Gastrocnemius medialis (tissue), 4 donors: ENCODE data around the gene MINDY1.

Experiments
- CTCF ChIP-seq, 5 experiments: fragments of 450-650 bp in 3 of 5; fragments of 200-600 bp in 2 of 5; sonication (generic) in 2 of 5; IDR thresholded peaks in 4 of 5; conservative IDR thresholded peaks in 1 of 5; 1 replicate in 4 of 5; 2 replicates in 1 of 5; pipeline ENCODE4 v1.5.1; 2016 to 2019; ENCODE audit warnings: antibody characterized with exemption in 5 of 5, mild to moderate bottlenecking in 3 of 5, moderate library complexity in 3 of 5
- POLR2A ChIP-seq, 2 donors: fragments of 450-650 bp; IDR thresholded peaks; one replicate each; pipeline ENCODE4 v1.6.1; 2017; ENCODE audit warnings: antibody characterized with exemption in 2 of 2, mild to moderate bottlenecking in 2 of 2, moderate library complexity in 2 of 2

- TF ChIP-seq CTCF (IDR thresholded peaks at IDR 0.05 in 4 of 5, conservative IDR thresholded peaks at IDR 0.05 in 1 of 5), result no peak
- TF ChIP-seq POLR2A (IDR thresholded peaks at IDR 0.05), result no peak
These were observed 48.4 kb upstream of the MINDY1 start for GRCh38 chr1:151054971-151055547.
